Stimulated activated CD4-positive, alpha-beta T cell treated with anti-CD3 and anti-CD28 coated beads, Interleukin-4, amount 100 ng/mL, for 4 hours (primary cell): Measurements from ENCODE around the gene CFAP61.
"Not testable (repeated sequence)": the region's sequence is repeated elsewhere in the genome, so short reads cannot be mapped to it uniquely, and the experiment has no call there.

Source experiments
- DNase-seq, 2 experiments: peaks; one replicate each; pipeline ENCODE4 v3.0.0-alpha.2; 2020

Gene CFAP61, protein sequence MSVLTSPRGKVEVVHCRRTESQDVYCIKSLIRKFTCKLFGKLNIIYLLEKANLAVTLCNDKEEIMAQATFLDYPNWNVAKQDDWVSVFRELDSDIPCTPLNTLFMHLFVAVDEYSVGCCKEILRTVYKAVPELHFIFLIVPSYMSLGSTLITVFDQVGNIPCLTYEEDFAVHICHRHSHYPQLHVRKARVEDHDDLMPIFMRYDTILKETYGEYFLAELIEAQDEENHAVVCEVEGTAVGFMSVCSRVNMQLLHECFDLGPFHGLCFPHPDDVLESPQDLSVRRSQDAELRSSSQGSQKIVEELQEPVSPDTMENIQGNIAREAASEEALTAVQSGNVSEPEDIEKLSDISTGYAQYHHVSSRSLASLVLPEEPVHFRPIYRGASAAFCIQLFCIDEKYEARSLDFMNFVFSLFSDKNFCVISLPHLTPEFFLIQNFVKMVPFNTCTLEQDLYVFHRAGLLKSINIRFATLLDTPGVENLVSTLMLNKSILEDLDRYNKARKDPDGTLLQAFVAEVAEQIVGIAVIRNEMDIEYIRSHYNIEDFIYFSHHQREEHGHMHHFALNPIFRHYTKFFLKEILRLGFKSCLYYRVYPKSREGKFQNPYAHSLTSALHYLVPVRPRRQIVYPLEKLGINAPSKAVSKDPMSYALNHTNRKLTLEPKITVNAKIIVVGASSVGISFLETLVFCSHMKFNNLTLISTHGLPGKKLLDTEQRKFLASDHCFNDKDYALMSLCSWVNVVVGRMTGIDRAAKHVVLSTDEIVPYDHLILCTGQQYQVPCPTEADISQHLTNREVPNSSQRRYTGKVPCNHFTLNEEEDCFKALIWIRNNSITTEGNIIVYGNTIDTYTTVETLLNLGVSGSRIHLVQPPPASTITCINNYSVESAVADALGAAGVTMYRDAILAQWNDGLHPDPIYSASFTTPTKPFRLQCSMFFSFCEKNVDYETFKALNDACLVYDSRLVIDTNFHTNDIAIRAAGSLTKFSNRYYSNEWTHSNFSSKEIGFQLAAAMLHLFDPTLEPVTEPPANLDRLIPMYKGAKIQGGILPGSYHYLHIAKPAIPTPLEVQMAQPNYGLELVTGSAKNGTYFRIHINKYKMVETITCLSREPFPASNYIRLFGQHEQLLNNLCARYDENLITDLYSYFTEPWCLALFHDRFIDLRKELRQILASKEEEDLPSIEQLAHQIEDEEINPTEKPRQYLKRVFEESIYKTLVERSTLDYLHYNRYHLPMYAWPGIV

DNA sequence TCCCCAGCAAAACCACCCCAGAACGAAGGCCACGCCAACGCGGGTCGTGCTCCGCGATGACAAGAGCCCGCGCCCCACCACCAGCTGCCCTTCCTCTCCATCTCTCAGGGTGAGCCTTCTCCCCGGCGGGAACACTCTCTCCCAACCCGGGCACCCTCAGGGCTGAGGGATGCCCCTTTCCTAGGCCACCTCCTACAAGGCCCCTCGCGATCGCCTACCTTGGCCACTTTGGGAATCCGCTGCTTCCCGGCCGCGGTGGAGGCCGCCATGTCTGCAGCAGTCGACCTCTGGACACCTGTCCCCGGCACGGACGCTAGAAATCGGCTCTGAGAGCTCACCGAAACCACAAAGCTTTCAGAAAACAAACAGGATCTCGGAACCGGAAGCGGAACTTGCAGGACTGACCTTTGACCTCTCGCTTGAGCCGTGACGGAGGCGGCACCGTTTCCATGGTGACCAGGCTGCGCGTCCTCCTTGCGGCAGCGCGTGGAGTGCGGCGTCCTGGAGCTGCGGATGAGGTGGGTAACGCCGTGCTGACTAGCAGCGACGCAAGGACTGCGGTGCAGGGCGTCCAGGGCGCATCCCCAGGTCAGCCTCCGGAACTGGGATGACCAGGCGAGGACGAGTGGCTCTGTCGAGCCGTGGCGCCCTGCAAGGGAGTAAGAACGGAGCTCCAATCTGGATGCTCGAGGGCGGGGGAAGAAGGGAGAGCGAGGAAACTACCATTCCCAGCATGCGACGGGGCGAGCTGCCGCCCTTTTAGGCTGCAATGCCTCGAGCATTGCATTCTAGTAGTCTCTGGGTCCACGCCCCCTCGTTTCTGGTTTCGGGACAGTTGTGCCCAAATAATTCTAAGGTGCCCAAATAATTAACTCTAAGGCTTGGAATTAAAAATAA lies at the start of gene CFAP61, which contains the start of gene CRNKL1:
Gene CFAP61, plus strand, starts transcription at position 459 of the 897 bp plus-strand sequence. CDS start 4,122 bp downstream, outside the sequence.
Gene CRNKL1, minus strand, starts transcription at position 393 of the 897 bp plus-strand sequence. Its CDS starts 124 bp downstream, at position 269.
- DNase-seq: peak; percentile 95 to 96

DNA sequence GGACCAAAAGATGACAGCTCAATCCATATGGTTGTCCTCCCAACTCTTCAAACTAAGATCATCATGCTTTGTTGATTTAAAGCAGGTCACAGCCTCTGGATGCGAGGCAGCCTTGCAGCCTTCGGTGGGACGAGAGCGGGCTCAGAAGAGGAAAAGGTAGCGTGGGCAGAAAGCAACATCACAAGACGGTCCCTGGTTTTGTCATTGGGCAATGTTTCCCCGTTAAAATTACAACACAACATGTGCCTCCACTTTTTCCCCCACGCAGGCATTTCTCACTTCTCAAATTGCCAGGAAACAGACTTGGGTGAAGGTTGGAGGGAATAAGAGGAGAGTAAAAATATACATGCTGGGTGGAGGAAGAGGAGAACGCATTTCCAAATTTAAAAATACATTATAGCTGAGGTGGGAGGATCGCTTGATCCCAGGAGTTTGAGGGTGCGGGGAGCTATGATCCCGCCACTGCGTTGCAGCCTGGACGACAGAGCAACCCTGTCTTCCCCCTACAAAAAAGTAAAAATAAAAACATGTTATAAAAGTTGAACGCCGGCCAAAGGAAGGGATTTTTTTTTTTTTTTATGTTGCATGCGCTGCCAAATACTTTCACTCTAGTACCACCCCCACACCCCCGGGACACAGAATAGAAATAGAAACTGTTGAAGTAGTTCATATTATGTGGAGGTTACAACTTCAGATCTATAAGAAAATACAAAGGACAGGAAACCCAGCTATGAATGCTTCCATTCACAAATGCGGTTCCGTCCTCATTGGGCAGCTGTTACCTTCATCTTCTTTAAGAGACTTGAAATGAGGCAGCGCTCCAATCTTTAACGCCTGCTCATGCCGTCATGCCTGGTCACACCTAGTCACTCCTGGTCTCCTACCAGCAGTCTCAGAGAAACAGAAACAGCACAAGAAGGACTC lies 49.0 kb upstream of the CFAP61 start:
- peak in 1 of 2 experiments; percentile 14 for DNase-seq

DNA sequence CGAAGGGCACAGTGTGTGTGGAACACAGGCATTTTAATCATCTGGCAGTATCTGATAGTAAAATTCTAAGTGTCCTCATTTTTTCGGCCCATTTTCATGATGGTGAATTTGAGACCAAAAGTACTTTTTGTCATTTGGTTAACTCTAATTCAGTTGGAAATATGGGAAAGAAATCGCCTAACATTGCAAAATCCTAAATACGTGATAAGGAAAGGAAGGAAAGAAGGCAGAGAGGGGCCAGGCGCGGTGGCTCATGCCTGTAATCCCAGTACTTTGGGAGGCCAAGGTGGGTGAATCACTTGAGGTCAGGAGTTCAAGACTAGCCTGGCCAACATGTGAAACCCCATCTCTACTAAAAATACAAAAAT lies 48.4 kb upstream of the CFAP61 start:
- DNase-seq: not testable (repeated sequence)

DNA sequence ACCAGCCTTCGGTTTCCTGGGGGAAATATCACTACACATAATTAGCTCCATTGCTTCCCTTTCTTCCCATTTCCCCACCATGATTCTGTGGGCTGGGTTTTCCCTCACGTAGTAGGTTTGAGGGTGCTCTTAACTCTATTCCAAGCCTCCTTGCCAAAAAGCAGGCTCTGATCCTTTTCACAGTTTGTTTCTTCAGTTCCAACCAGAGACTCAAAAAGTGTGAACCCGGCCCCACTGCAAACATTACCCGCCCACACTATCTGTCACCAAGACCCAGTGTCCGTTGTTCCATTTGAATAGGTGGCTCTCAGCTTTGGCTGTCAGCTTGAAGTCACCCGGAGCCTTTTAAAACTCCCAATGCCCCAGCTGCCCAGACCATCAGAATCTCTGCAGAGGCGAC lies 47.0 kb upstream of the CFAP61 start:
- no peak for DNase-seq

DNA sequence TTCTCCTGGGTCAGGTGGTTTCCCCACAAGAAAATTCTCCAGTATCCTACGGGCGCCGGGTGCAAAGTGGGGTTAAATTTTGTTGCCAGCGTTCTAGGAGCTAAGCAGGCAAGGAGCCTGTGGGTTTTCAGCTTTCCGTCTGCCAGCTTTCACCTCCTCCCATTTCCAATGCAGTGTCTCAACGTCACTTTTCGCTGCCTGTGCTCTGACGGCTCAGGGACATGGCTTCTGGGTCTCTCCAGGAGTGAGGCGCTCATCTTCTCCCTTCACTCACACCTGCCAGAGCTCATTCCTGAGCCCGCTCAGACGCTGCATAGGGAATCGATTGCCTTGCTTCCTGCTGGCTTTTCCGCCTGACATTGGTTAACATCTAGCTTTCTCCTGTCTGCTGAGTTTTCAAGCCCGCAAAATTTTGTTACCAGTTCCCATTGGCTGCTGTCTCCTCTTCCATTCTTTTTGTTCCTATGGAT lies 42.5 kb upstream of the CFAP61 start:
- no peak for DNase-seq

DNA sequence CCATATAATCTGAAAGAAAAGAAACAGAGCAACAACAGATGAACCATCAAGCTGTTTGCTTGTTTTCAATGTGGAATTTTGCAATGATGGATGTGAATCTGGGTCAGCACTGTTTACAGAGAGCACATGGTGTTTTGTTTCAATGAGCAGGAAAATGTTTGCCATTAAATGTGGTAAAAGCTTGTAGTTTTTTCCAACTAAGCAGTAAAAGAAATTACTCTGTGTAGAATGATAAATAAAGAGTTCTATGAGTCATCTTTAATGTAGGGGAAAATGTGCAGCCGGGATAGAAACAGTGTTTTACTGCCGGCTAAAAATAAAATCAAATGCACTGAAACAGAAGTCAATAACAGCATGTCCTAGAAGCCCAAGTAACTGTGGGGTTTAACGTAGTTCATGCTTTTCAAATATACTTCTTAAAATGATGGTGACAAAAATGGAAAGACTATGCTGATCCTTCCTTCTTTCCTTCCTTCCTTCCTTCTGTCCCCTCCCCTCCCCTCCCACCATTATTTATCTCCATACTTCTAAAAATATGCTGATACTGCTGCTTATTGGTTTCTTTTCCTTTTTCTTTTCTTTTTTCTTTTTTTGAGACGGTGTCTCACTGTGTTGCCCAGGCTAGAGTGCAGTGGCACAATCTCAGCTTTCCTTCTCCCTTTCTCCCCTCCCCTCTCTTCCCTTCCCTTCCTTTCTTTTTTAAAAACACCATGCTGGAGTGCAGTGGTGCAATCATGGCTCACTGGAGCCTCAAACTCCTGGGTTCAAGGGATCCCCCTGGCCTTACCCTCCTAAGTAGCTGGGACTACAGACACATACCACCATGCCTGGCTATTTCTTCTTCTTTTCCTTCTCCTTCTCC lies 41.5 kb upstream of the CFAP61 start:
- no peak for DNase-seq

DNA sequence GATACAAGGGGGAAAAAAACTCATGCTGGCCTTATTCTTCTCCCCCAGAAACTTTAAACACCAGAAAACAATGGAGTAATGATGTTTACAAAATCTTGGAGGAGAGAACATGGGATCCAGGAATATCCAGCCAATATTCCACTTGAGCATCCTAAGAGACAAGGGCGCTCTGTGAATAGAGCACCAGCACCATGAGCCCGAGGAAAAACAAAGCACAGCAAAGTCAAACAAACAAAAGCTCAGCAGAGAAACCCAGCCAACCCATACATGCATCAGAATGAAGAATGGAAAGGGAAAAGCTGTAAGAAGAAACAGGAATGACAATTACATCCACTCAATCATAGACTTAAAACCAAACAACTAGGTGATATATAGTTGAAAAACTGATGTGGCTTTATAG lies 39.8 kb upstream of the CFAP61 start:
- DNase-seq: no peak

DNA sequence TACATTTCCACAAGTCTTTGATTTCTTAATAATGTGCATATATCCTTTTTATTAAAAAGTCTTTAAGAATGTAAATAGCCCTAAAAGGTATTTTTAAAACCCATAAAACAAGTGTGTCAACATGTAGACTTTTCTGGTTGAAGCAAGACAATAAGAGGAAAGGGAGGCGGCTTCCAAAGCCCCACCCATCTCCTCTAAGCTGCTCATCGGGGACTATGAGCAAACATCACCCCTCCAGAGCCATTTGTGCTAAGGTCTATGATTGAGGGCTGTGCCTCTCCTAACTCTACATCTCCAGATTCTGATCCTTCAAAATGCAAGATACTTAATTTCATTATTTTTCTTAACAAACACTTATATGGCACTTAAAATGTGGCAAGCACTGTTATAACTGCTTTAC lies 37.7 kb upstream of the CFAP61 start:
- no peak for DNase-seq

DNA sequence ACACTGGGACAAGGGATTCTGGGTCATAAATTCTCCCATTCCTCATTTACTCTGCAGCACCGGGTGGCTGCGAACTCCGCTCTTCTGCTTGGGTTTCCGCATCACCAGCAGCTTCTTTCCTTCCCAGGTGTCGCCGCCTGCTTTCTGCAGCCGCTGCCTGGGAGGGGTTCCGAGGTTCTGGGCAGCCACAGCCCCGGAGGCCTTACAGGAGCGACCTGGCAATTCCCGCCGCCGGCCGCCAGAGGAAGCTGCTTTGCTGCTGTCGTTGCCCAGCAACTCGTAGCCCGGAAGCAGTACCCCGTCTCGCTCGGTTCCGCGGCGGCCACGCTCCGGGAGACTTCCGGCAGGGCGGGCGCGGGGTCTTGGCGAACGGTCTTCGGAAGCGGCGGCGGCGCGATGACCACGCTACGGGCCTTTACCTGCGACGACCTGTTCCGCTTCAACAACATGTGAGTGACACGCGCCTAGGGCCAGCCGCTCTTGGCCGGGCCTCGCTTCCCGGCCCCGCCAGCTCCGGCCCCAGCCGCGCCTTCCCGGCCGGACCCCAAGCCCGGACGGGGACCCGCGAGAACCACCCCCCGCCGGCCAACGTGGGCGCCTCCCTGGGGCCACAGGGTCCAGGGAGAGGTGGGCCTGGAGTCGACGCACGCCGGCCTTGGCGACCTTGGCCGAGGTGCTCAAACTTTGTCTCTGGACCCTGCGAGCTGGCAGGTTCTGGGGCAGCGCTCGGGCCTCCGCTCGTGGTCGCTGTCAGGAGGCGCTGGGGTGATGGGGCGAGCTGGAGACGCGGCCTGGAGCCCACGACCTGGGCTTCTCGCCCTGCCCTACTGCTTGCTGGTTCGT lies 35.1 kb upstream of the CFAP61 start, which contains the start of gene NAA20:
Gene NAA20, plus strand, starts transcription at position 362 of the 843 bp plus-strand sequence. Its CDS starts 35 bp downstream, at position 397.
- peak; percentile 88 to 89 for DNase-seq

DNA sequence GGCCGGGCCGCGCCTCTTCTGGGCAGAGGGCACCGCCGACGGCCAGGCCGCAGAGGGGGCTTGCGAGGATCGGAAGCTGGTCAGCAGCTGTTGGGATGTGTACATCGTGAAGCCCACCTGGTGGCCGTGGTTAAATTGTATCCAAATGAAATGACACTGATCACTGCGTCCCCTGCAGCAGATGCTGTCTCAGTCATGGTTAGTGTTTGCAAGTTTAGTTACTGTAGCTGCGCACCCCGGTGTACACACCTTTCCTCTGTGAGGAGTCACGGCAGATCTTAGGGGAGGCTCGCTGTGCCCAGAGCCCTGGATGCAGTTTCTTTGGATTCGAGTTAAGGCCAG lies 34.5 kb upstream of the CFAP61 start:
- DNase-seq: no peak

DNA sequence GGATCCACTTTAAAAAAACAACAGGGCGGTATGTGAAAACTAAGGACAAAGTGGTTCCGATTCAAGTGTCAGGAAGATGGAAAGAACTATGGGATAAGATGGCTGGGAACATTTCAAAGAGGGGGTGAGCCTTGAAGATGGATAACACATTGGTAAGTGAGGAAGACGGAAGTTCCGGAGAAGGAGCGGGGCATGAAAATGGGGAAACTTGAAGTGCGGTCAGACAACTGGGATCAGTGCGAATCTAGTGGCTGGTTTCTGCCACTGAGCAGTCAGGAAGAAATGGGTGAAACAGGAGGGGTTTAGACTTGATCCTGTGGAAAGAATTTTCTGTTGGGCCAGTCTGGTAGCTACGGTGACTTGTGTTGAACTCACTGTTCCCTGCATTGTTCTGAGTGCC lies 34.0 kb upstream of the CFAP61 start:
- no peak for DNase-seq

DNA sequence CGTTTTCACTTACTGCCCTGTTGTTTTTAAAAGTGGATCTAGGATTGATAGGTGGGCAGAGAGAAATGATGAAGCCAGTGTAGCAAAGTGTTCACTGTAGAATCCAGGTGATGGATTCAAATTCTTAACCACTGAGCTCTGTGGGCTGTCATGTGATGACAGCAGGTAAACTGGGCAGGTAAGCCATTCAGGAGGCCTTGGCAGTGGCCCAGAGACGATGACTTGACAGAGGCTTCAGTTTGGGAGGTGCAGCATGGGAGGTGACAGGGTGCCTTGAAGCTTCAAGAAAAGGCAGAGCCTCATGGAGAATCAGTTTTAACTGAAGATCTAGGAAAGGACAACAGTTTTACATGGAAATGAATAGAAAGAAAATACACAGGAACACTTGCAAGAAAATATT lies 33.2 kb upstream of the CFAP61 start:
- no peak for DNase-seq

DNA sequence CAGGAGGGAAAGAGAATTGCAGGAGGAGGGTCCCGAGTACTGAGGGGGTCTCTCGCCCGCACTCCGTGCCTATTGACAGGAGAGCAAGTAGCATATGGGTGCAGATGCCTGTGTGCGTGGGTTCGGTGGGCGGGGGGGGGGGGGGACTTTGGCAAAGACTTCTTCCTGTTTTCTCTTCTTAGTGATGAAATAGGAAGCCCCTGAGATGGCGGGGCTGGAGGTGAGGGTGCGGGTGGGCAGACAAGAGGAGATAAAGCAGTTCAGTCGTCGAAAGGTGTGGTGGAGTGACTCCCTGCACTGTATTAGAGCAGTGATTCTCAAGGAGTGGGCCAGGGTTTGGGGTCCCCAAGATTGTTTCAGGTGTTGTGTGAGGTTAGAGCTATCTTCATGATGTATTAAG lies 31.4 kb upstream of the CFAP61 start:
- no peak for DNase-seq

DNA sequence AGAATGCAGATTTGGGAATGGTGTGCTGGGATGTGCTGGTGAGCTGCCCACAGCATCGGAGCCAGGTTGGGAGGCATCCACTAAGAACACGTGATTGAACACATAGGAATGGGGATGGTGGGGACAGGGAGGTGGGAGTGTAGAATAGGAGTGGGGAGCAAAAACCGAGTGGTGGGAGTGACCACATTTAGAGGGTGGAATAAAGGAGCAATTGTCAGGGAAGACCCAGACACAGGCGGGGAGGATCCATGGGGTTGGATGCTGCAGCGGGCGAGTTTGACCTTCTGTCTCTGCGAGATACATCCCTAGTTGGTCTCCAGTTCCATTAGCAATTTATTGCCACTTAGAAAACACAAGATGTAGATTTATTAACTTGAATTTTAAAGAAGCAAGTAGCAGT lies 30.5 kb upstream of the CFAP61 start:
- DNase-seq: no peak

DNA sequence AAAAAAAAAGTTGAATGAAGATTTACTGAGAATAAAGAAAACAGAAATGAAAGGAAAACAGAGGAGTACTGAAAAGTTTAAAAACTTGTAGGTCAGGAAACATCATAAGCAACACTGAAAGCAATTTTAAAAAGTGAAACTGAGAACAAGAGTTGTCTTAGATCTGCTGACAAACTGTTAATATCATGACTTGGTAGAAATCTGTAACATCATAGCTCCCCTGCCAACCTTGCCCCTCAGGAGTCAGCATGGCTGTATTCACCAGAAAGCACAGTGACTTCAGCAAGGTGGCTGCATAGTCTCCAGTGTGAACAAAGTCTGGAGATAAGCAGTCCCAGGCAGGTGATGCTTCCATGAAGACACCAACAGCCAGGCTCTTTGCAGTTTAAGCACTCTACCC lies 29.8 kb upstream of the CFAP61 start:
- DNase-seq: no peak

DNA sequence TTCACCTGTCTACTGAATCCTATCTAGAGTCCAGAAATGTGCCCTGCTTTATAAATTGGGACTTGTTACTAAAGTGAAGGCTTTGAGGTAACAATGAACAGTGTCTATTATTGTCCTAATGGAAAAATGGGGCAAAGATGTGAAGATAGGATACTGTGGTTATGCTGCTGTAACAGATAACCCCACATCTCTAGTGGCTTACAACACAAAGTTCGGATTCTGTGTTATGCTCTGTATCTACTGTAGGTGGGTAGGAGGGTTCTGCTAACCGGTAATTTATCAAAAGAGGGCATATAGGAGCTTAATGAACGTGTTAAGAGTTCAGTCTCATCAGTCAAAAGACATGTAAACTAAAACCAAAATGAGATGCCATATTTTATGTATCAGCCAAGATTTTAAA lies 28.9 kb upstream of the CFAP61 start:
- no peak for DNase-seq

DNA sequence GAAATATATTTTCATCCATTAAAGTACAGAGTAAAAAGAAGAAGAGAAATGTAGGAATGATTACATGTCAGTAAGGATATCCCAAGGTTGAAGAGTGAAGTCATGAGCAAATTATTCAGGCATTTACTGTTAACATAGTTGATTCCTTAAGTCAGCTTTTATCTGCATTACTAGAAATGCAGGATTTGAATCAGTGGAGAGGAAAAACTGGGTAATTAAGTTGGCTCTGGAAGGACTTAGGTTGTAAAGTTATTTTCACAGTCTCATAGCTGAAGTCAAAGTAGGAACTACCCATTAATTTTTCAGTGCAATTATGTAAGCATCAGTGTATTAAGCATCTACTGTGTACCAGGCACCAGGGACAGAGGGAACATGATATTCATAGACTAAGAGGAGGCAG lies 27.4 kb upstream of the CFAP61 start:
- DNase-seq: no peak

DNA sequence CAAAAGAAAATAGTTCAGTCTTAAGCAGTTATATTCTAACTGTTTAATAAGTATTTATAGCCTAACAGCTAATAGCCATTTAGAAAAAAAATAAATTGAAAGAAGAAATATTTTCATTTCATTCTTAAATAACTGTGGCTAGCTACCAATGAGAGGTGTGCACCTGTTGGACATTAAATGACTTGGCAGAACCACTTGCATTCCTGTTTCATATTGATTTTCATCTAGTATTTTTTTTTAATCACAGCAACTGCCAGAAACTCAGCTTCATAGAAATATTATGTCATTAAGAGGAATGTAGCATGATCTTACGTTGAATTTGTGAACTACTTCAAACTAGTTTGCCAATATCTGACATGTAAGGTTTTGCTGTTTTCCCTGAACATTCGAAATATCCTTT lies 25.0 kb upstream of the CFAP61 start:
- no peak for DNase-seq

DNA sequence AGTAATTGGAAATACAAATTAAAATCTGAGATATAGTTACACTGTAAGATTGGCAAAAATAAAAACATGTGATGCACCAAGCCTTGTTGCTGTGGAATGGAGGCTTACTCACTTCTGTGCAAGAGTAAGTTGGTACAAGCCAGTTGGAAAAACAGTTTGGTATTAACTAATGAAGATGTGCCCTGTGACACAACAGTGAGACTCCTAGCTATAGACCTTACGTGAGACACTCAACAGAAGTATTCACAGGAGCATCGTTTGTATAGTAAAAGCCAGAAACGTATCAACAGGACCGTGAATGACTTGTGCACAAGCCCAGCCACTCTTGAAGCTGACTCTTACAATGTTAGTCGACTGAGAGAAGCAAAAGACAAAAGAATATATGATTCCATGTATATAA lies 20.5 kb upstream of the CFAP61 start:
- no peak for DNase-seq
